Measurements from ENCODE around the gene FBXW4. TPM values are rescaled to one million over a fixed set of nuclear protein-coding genes. Genes with fewer than 3 reads are reported as not detected.

Gene FBXW4
- polyA plus RNA-seq, 1 donor (not counting 4 experiments of a cell fraction or from before 2014, with no cell fraction given) = 22.3 TPM

GRCh38 chr10:101741938-101742337 lies 47.0 kb upstream of the FBXW4 start:
- Histone ChIP-seq H3K9me1 (ENCODE audit: control insufficient read depth, extremely low read depth, insufficient read depth, low read length) (no peaks in the 10 kb centered on the region), H3K4me1 (ENCODE audit: control insufficient read depth, extremely low read depth, insufficient read depth, low read length) (no peaks in the 10 kb centered on the region), H3K27ac (ENCODE audit: control insufficient read depth, insufficient read depth, low read length) (no peak overlapping the region), H3K4me2 (ENCODE audit: control insufficient read depth, extremely low read depth, insufficient read depth, low read depth, low read length) (no peak overlapping the region), H3K79me2 (ENCODE audit: control insufficient read depth, insufficient read depth, low read length) (no peaks in the 10 kb centered on the region), H3K27me3 (ENCODE audit: control insufficient read depth, extremely low read depth, insufficient read depth, low read length) (peaks cover 7% of the 10 kb centered on the region), H2AFZ (ENCODE audit: control insufficient read depth, low read length) (no peak overlapping the region), H3K4me3 (ENCODE audit: control insufficient read depth in 2 of 3, extremely low read depth in 1 of 3, insufficient read depth in 2 of 3, low read depth in 1 of 3, low read length in 3 of 3) (no peak overlapping the region), H3K9ac (ENCODE audit: control insufficient read depth, extremely low read depth, insufficient read depth, low read length) (no peak overlapping the region), H3K36me3 (ENCODE audit: control insufficient read depth in 2 of 2, extremely low read depth in 1 of 2, insufficient read depth in 2 of 2, low read length in 2 of 2) (no peaks in the 10 kb centered on the region), H3K9me3 (ENCODE audit: control insufficient read depth, low read depth, low read length) (no peaks in the 10 kb centered on the region), H4K20me1 (ENCODE audit: control insufficient read depth, extremely low read depth, insufficient read depth, low read length) (no peaks in the 10 kb centered on the region)
- DNase-seq (ENCODE audit: low read depth, low spot score) = no peak
- no peak for FAIRE-seq
- TF ChIP-seq EZH2 (IDR thresholded peaks at IDR 0.05; ENCODE audit: low read length) = no peak
- no peak for TF ChIP-seq CTCF (optimal IDR thresholded peaks at IDR 0.05 in 1 of 3, IDR thresholded peaks at IDR 0.05 in 1 of 3, conservative IDR thresholded peaks at IDR 0.05 in 1 of 3; ENCODE audit: extremely low read depth in 1 of 3, insufficient read depth in 2 of 3, low read length in 3 of 3)
- dilution Hi-C loops (cut with MboI; ENCODE audit: extremely low pct_ligation_motif_present, low sequenced_read_pairs) = no loop called here

- FAIRE-seq = no peak
- dilution Hi-C loops (cut with MboI; ENCODE audit: extremely low pct_ligation_motif_present, low sequenced_read_pairs) = no loop called here
- Histone ChIP-seq H3K4me2 (ENCODE audit: control insufficient read depth, extremely low read depth, insufficient read depth, low read depth, low read length) (no peak overlapping the region), H2AFZ (ENCODE audit: control insufficient read depth, low read length) (no peak overlapping the region), H3K4me1 (ENCODE audit: control insufficient read depth, extremely low read depth, insufficient read depth, low read length) (no peaks in the 10 kb centered on the region), H3K27me3 (ENCODE audit: control insufficient read depth, extremely low read depth, insufficient read depth, low read length) (peaks cover 7% of the 10 kb centered on the region), H4K20me1 (ENCODE audit: control insufficient read depth, extremely low read depth, insufficient read depth, low read length) (no peaks in the 10 kb centered on the region), H3K36me3 (ENCODE audit: control insufficient read depth in 2 of 2, extremely low read depth in 1 of 2, insufficient read depth in 2 of 2, low read length in 2 of 2) (no peaks in the 10 kb centered on the region), H3K27ac (ENCODE audit: control insufficient read depth, insufficient read depth, low read length) (no peak overlapping the region), H3K79me2 (ENCODE audit: control insufficient read depth, insufficient read depth, low read length) (no peaks in the 10 kb centered on the region), H3K9me3 (ENCODE audit: control insufficient read depth, low read depth, low read length) (no peaks in the 10 kb centered on the region), H3K4me3 (ENCODE audit: control insufficient read depth in 2 of 3, extremely low read depth in 1 of 3, insufficient read depth in 2 of 3, low read depth in 1 of 3, low read length in 3 of 3) (no peak overlapping the region), H3K9me1 (ENCODE audit: control insufficient read depth, extremely low read depth, insufficient read depth, low read length) (no peaks in the 10 kb centered on the region), H3K9ac (ENCODE audit: control insufficient read depth, extremely low read depth, insufficient read depth, low read length) (no peak overlapping the region)
- DNase-seq (ENCODE audit: low read depth, low spot score) = no peak
- TF ChIP-seq CTCF (optimal IDR thresholded peaks at IDR 0.05 in 1 of 3, IDR thresholded peaks at IDR 0.05 in 1 of 3, conservative IDR thresholded peaks at IDR 0.05 in 1 of 3; ENCODE audit: extremely low read depth in 1 of 3, insufficient read depth in 2 of 3, low read length in 3 of 3) = no peak
Measured at GRCh38 chr10:101736666-101737065, 41.7 kb upstream of the FBXW4 start.
